ENCODE results near the gene DHX9.
A peak's percentile ranks its signal among the peaks of the same experiment; 100 is the strongest.

The DHX9 gene

DNA sequence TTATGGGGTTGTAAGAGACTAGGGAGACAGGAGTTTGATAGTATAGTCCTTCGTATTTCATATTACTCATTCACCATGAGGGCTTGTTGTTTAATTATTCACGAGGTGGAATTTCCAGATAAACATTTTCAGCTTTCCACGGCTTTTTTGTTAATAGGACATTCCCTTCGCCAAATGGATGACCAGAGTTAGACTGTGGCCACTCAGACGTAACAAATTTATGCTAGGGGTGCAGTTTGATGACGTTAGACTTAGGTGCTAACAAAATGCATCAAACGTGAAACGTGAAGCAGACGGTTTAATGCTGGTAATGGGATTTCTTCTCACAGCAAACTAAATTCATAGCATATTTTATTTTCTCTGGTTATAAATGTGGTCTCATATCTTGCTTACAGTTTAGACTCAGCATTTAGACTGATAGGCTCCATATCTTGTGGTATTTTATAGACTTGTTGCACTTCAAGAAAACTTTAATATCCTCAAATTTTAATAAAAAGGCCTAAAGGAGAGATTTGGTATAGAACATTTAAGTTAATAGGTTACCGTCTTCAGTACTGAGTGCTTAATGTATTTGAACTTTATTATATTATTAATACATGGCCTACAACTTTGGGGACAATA is 2.3 kb downstream of the DHX9 start:
- ATAC-seq (no peak), DNase-seq (no peak)

DNA sequence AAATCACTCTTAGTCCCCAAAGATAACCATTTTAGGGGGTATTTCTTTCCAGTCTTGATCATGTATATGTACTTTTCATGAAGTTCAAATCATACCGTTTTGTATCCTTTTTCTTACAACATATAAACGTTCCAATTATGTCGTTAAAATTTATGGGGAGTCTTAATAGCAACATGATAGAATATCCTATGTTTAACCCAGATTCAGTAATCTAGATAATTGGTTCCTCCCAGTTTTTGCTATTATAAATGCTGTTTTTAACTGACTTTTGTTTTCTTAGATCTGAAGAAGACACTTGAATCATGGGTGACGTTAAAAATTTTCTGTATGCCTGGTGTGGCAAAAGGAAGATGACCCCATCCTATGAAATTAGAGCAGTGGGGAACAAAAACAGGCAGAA is 3.1 kb downstream of the DHX9 start:
- DNase-seq (no peak), ATAC-seq (no peak)

DNA sequence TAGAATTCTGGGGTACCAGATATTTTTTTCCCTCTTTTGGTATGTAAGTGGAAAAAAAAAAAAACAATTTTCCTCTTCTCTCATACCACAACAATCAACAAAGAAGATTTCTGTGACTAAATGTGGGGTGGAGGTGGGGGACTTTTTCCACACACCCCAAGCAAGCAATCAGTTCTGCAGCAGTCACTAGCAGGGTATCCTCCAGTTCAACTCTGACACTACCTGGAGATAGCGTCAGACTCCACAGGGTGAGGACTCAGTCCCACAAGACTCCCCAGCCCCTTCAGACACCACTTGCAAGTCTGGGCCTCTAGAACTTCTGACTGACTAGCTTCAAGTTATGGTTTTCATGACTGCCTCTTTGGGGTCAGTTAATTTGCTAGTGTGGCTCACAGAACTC is 6.2 kb downstream of the DHX9 start:
- ATAC-seq, result peak; percentile 76
- DNase-seq, result no peak

DNA sequence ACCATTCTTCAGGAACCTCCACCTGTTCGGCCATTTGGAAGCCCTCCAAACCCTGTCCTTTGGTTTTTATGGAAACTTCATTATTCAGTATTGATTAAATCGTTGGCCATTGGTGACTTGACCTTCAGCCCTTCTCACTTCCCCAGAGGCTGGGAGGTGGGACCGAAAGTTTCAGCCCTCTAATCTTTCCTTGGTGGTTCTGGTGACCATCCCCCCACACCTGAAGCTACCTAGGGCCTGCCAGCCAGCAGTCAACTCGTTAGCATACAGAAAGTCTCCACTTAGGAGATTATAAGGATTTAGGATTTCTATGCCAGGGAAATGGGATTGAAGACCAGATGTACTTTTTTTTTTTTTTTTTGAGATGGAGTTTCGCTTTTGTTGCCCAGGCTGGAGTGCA is 6.7 kb downstream of the DHX9 start:
- ATAC-seq (no peak), DNase-seq (no peak)

DNA sequence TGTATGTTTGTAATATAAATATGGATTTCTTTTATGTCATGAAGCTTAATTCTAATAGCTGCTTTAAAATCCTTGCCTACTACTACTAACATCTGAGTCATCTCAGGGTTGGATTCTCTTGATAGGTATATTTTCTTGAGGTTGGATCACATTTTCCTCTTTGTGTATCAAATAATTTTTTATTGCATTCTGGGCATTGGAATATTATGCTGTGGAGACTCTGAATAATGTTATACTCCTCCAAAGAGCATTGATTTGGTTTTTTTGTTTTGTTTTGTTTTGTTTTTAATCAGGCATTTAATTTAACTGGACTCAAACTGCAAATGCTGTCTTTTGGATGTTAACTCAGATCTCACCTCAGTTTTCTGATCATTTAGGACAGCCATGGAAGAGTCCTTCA is 8.0 kb downstream of the DHX9 start:
- no peak for DNase-seq
- no peak for ATAC-seq

DNA sequence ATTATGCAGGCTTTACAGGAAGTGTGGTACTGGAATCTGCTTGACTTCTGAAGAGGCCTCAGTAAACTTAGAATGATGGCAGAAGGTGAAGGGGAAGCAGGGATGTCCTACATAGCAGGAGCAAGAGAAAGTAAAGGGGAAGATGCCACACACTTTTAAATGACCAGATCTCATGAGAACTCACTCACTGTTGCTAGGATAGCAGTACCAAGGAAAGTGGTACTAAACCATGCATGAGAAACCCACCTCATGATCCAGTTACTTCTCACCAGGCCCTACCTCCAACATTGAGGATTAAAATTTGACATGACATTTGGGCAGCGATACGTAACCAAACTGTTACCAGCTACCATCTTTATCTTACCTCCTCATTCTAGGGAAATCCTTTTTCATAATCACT is 9.6 kb downstream of the DHX9 start:
- no peak for ATAC-seq
- DNase-seq, result no peak

DNA sequence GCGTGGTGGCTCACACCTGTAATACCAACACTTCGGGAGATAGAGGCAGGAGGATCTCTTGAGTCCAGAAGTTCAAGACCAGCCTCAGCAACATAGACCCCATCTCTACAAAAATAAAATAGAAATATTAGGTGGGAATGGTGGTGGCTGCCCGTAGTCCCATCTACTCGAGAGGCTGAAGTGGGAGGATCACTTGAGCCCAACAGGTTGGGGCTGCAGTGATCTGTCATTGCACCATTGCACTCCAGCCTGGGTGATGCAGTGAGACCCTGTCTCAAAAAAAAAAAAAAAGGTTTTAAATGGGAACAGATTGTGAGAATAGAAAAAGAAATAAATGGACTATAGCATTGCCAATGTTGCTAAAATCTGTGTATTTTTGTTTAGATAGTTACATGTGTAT is 11.2 kb downstream of the DHX9 start:
- DNase-seq (no peak), ATAC-seq (no peak)

DNA sequence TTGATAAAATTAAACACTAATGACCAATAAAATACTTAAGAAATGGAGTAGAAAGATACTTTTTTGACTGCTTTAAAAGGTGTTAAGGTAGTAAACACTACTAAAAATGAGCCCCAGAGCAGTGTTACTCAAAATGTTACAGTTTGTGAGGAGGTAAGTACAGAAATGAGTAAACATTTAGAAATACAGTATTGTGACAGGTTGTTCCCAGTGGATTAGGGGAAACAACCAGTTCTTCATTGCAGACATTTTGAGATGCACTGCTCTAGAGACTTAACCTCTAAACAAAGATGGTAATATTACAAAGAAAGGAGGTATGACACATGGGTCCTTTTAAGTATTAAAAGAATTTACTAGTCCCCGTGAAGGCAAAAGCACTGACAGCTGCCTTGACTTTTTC is 12.7 kb downstream of the DHX9 start:
- DNase-seq, result no peak
- ATAC-seq, result no peak

DNA sequence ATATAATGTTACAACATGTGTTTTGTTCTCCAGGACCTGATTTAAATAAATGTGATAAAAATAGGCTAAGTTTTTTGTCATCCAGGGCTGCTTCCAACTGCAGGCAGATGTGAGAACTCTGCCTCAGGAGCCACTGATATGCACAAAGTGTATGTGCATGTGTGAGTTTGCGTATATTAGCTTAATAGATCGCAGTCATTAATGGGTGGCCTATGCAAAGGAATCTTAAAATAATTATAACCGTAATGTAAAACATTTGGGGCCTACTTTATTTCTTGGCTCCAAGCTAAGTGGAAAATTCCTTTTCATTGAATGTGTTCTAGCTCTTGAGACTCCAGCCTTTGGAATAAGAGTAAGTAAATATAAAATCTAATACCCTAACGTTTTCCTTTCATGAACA is 16.8 kb downstream of the DHX9 start:
- ATAC-seq, result no peak
- no peak for DNase-seq

DNA sequence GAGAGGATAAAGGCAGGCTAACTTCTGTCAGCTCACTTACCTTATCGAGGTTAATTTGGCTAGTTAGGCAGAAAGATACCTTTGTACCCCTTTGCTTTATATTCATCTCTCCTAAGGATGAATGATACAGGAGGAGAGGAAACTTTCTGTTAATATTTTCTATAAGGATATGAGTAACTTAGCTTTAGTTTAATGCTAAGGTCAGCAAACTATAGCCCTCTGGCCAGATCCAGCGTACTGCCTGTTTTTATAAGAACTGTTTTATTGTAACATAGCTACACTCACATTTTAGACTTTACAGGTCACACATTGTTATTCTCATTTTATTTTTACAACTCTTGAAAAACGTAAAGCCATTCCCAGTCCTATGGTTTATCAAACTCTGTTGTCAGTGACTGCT is 18.1 kb downstream of the DHX9 start:
- no peak for ATAC-seq
- DNase-seq, result no peak

DNA sequence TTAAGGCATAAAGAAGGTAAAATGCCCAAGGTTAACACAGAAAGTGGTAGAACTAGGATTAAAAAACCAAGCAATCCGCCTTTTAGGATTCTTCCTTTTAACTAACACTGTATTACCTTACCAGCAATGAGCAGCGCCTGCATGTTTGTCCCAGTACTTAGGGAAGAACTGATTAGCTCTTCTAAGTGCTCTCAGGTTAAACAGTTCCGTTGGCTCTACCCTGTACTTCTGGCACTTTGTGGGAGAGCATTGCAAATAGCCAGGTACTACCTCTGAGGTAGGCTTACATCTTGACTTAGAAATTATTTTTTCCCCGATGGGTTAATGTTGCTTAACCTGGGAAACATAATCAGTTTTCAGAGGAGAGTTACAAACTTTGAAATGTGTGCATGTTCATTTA is 21.5 kb downstream of the DHX9 start:
- ATAC-seq (no peak), DNase-seq (no peak)

DNA sequence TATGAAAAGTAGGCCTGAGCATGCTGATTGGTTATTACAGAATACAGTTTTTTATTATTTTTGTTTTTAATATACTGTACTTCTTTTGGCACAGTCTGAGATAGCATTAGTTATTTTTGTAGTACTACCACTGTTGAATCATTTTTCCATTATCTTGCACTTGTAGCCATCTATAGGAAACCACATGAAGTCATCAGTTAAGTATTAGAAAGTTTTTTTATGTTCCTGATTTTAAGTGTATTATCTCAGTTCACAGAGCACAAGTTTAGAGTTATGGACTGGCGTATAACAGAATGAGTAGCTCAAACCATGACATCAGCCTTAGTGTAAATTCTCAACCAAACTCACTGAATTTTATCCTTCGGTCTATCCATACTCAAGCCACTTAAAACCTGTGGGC is 22.8 kb downstream of the DHX9 start:
- ATAC-seq, result peak; percentile 78
- DNase-seq, result no peak

DNA sequence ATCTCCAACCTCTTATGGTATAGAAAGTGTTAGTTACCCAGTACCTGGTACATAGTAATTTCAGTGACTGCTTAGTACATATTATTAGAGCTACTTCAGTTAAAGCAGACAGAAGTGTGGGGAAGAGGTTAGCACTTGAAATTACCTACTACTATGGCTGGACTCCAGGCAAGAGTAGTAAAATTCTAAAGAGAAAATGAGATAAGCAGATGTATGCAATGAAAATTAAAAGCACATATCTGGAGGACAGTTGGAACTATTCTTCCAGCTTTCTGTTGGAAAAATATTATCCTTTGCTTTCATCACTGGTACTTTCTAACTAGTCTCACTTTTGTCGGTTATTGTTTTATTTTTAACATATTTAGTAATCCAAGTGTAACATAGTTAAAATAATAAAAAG is 23.7 kb downstream of the DHX9 start:
- DNase-seq (no peak), ATAC-seq (no peak)

DNA sequence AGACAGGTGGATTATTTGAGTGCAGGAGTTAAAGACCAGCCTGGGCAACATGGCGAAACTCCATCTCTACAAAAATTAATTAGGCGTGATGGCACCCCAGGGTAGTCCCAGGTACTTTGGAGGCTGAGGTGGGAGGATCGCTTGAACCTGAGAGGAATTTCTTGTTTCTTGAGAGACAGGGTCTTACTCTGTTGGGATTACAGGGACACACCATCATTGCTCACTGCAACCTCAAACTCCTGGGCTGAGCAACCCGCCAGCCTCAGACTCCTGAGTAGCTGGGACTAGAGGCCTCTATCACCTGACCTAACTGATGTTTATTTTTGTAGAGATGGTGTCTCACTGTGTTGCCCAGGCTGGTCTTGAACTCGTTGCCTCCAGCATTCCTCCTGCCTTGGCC is 24.8 kb downstream of the DHX9 start:
- no peak for DNase-seq
- ATAC-seq, result no peak

DNA sequence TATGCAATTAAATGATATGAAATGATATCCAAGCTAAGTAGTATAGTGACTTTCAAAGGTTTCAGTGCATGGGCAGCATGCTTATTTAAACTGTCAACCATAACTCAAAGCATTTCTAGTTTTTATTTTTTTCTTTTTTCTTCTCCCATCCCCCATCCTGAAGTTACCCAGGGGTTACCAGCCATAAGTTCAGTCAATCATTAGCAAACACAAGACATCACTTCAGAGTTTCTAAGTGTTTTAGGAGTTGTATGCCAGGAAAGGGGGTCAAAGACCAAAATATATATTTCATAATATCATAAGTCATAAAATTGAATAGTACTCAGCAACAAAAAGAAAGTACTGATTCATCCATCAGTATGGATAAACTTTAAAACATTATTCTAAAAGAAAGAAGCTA is 28.7 kb downstream of the DHX9 start:
- no peak for ATAC-seq

DNA sequence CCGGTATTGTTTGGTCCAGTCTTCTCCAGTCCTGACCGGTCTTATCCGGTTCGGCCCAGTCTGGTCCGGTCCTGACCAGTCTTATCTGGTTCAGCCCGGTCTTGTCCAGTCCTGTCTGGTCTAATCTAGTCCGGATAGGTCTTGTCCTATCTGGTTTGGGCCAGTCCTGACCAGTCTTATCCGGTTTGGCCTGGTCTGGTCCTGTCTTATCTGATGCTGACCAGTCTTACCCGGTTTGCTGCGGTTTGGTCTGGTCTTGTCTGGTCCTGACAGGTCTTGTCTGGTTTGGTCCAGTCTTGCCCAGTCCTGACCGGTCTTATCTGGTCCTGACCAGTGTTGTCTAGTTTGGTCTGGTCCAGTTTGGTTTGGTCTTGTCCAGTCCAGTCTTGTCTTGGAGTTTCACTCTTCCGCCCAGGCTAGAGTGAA is 30.1 kb downstream of the DHX9 start:
- peak; percentile 28 for ATAC-seq
- DNase-seq, result no peak

More for the DNA sequence above, 28.7 kb downstream of the DHX9 start:
- DNase-seq, result no peak

DNA sequence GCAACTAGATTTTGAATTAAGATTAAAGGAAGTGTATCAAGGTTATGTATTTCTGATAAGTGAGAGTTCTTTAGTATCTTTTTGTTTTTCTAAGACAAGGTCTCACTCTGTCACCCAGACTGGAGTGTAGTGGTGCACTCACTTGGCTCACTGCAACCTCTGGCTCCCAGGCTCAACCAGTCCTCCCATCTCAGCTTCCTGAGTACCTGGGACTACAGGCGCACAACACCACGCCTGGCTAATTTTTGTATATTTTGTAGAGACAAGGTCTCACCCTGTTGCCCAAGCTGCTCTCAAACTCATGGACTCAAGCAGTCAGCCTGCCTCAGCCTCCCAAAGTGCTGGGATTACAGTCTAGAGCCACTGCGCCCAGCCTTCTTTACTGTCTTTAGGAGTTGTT is 33.7 kb downstream of the DHX9 start:
- ATAC-seq, result no peak
- DNase-seq, result no peak

DNA sequence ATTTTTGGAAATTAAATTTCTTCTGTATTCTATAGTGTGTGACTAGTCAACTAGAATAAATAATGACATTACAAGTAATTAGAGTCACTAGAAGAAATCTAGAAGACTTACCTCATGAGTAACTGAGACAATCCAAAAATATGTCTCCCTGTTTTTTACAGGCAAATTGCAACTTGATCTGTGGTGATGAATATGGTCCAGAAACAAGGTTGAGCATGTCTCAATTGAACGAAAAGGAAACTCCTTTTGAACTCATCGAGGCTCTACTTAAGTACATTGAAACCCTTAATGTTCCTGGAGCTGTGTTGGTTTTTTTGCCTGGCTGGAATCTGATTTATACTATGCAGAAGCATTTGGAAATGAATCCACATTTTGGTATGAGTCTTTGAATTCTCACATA is 36.7 kb downstream of the DHX9 start:
- DNase-seq (no peak), ATAC-seq (no peak)

DNA sequence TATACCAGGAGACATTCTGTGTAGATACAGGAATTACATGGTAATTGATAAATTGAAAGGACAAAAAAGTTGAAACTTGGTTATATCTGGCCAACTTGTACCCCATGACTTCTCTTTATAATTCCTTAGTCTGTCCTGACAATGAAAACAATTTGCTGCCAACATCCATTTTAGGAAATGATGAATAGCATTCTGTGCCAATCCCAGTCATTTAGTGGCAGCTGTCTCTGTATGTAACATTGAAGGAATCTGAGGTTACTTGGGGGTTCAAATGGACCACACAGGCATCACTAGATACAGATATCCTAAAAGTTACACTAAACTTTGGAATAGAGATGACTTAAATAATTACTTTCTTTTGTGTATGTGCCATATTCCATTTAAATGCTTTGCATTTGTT is 38.2 kb downstream of the DHX9 start:
- DNase-seq (no peak), ATAC-seq (no peak)

DNA sequence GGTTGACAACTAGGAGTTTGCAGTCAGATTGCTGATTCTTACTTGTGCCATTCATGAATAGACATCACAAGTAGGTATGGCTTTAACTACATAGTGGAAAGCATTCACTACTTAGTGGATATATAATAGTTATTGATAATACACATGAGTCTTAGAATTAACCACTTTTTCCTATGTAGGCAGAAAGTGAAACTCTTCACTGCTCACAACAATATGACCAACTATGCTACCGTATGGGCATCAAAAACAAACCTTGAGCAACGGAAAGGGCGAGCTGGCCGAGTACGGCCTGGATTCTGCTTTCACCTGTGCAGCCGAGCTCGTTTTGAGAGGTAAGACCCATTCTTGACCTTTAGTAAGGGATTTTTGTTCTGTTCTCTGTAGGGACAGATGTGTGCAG is 38.7 kb downstream of the DHX9 start:
- DNase-seq (peak; percentile 29), ATAC-seq (peak; percentile 86)

DNA sequence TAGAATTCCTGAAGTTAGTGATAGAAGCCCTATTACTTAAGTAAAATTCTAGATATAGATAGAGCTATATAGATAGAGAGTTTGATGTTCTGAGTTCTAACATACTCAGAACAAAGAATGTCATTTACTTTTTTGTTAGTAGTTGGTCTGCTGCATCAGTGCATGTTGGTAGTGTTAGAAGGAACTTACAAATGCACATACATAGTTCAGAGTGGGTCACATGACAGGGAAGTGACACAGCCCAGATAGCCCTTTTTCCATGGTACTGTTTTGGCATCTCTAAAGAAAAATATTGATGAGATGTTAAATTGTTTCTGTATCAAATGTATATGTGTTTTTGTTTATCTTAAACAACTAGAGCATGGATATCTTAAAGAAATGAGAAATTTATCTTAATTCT is 45.7 kb downstream of the DHX9 start:
- ATAC-seq, result no peak
- DNase-seq, result no peak

DNA sequence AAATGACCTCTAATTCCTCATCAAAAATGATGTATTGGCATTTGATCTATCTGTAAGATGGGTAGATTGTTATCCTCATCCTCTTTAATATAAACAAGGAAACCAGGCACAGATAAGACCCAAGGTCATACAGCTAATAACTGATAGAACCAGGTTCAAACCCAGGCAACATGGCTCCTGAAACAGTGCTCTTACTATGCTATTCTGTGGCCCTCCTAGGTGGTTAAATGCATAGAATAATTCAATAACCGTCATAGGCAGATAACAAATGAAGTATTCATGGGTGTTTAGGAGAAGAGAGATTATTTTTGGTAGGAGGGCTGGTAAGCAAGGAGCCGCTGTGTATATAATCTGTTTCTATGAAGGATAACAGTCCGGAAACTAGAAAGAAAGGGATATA is 46.4 kb downstream of the DHX9 start:
- DNase-seq (no peak), ATAC-seq (no peak)

DNA sequence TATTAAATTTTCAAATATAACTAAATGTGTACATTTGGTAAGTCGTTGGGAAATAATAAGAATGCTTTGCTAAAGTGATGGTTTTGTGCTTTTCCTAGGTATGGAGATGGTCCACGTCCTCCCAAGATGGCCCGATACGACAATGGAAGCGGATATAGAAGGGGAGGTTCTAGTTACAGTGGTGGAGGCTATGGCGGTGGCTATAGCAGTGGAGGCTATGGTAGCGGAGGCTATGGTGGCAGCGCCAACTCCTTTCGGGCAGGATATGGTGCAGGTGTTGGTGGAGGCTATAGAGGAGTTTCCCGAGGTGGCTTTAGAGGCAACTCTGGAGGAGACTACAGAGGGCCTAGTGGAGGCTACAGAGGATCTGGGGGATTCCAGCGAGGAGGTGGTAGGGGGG is 47.8 kb downstream of the DHX9 start:
- DNase-seq (no peak), ATAC-seq (no peak)

DNA sequence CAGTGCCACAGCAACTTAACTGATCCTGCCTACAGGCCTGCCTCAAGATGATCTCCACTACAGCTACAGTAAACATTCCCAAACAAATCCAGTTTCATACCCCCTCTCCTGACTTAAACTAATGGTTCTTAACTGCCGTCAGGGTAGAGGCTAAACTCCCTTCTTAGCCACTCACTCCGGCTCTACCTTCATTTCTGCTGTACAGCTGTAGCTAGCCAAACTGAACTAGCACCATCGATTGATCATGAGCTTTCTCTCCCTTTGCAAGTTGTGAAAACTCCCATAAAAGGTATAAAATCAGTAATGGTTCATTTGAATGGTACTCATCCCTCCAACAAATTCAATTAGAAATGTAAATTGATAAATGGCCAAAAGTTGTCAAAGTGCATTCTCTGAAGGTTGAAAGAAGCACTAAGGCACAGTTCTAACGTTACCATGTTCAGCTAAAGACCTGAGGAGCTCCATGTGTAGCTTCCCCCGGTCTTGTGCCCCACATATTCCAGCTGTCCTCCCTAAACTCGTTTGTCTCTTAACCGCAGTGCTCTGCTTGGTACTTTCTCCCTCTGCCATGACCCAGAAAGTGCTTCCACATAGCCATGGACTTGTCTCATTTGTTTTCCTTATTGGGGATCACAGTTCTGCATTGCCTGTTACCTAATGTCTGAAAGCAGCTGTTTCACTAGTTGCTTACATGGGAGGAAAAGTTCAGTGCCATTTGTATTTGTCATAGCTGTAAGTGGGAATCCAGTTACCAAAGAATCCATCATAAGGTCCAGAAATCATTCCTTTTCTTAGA is 49.8 kb downstream of the DHX9 start:
- ATAC-seq (no peak), DNase-seq (no peak)
